Prostate gland (tissue), 2 donors: ENCODE results near the gene SLC35D2.

Experiments
- POLR2A ChIP-seq: fragments of 450-650 bp; IDR thresholded peaks from one replicate; pipeline ENCODE4 v1.6.1; 2016; ENCODE audit warnings: antibody characterized with exemption, mild to moderate bottlenecking
- POLR2AphosphoS5 ChIP-seq: sonication (generic); formaldehyde crosslinking; IDR thresholded peaks from one replicate; pipeline ENCODE4 v1.6.1; 2017; ENCODE audit warnings: antibody characterized with exemption
- TF ChIP-seq, protein P1 (sequence below), 4 experiments: fragments of 200-600 bp in 2 of 4; fragments of 450-650 bp in 2 of 4; sonication (generic) in 2 of 4; IDR thresholded peaks; 1 replicate in 3 of 4; 2 replicates in 1 of 4; pipeline ENCODE4 v1.5.1; 2016 to 2019; ENCODE audit warnings: antibody characterized with exemption in 4 of 4, mild to moderate bottlenecking in 2 of 4, moderate library complexity in 2 of 4

DNA sequence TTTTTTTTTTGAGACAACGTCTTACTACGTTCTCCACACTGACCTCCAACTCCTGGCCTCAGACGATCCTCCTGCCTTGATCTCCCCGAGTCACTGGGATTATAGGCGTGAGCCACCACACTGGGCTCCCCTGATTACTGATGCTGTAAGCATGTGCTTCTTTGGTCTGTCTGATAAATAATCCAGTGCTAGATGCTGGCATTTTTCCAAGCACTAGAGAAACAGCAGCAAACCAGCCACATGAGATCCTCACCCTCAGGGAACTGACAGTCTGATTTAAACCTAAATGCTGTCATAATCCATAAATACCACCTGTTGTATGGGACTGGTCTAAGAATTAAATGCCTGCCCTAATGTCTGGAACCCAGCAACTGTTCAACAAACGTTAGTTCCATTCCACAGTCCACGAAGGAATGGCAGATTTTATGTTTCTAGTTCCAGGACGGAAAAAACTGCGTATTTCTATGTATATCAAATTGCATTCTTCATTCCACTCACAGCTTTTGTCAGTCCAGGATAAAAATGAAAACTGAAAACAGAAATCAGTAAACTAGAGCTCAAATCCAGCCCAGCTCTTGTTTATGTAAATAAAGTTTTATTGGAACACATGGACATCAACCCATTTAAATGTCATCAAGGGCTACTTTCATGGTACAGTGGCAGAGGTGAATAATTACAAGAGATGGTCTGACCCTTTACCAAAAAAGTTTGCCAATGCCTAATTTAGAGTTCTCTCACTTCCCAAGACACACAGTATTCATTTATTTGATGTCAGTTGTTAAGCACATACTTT is 20.1 kb downstream of the SLC35D2 start:
- TF ChIP-seq, protein P1, sequence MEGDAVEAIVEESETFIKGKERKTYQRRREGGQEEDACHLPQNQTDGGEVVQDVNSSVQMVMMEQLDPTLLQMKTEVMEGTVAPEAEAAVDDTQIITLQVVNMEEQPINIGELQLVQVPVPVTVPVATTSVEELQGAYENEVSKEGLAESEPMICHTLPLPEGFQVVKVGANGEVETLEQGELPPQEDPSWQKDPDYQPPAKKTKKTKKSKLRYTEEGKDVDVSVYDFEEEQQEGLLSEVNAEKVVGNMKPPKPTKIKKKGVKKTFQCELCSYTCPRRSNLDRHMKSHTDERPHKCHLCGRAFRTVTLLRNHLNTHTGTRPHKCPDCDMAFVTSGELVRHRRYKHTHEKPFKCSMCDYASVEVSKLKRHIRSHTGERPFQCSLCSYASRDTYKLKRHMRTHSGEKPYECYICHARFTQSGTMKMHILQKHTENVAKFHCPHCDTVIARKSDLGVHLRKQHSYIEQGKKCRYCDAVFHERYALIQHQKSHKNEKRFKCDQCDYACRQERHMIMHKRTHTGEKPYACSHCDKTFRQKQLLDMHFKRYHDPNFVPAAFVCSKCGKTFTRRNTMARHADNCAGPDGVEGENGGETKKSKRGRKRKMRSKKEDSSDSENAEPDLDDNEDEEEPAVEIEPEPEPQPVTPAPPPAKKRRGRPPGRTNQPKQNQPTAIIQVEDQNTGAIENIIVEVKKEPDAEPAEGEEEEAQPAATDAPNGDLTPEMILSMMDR (IDR thresholded peaks at IDR 0.05): no peak
- no peak for TF ChIP-seq POLR2A
- TF ChIP-seq POLR2AphosphoS5: no peak
